Left hindlimb (tissue), 1 donor: ENCODE results near the gene FOXK1.

ENCODE experiments used
- DNase-seq: peaks from one replicate; pipeline ENCODE4 v3.0.0-alpha.2; 2018

FOXK1 gene

GRCh38 chr7:4766666-4767519 lies 84.8 kb downstream of the FOXK1 start:
- DNase-seq: no peak

GRCh38 chr7:4768597-4769569 lies 86.8 kb downstream of the FOXK1 start:
- no peak for DNase-seq

GRCh38 chr7:4769761-4770160 lies 87.7 kb downstream of the FOXK1 start:
- no peak for DNase-seq

- DNase-seq: no peak
Observed at GRCh38 chr7:4770886-4771285, 88.8 kb downstream of the FOXK1 start.

GRCh38 chr7:4771737-4772136 lies 89.6 kb downstream of the FOXK1 start:
- DNase-seq: no peak

- no peak for DNase-seq
Observed at GRCh38 chr7:4772306-4772705, 90.2 kb downstream of the FOXK1 start.

GRCh38 chr7:4774007-4774406 lies 91.9 kb downstream of the FOXK1 start:
- DNase-seq: no peak

- DNase-seq: peak; percentile 30
Observed at GRCh38 chr7:4774658-4775249, 92.7 kb downstream of the FOXK1 start.

- DNase-seq: peak; percentile 95
Observed at GRCh38 chr7:4775250-4775847, 93.3 kb downstream of the FOXK1 start, which contains the start of gene AP5Z1. Gene AP5Z1, plus strand, starts transcription at chr7:4775623. Its CDS starts 93 bp downstream, at chr7:4775716.

GRCh38 chr7:4775848-4776623 lies 93.9 kb downstream of the FOXK1 start:
- DNase-seq: no peak

GRCh38 chr7:4779118-4779517 lies 97.0 kb downstream of the FOXK1 start:
- DNase-seq: no peak

GRCh38 chr7:4781366-4782069 lies 99.4 kb downstream of the FOXK1 start:
- DNase-seq: no peak

- no peak for DNase-seq
Observed at GRCh38 chr7:4782333-4783291, 100.5 kb downstream of the FOXK1 start.

- no peak for DNase-seq
Observed at GRCh38 chr7:4783292-4783652, 101.2 kb downstream of the FOXK1 start.

GRCh38 chr7:4783762-4784351 lies 101.8 kb downstream of the FOXK1 start:
- DNase-seq: peak; percentile 33

- no peak for DNase-seq
Observed at GRCh38 chr7:4784799-4785198, 102.7 kb downstream of the FOXK1 start.

GRCh38 chr7:4785371-4785770 lies 103.3 kb downstream of the FOXK1 start:
- no peak for DNase-seq

GRCh38 chr7:4786015-4786414 lies 103.9 kb downstream of the FOXK1 start:
- DNase-seq: no peak

- DNase-seq: no peak
Observed at GRCh38 chr7:4787541-4787940, 105.4 kb downstream of the FOXK1 start.
